ENCODE measurements around the gene BLOC1S3.

Gene BLOC1S3

GRCh38 chr19:45141203-45141900 is 37.2 kb upstream of the BLOC1S3 start:
- no peak overlapping the region for H3K4me3 ChIP-seq (ENCODE audit: low read depth, low read length)
- no peak for TF ChIP-seq CTCF (IDR thresholded peaks at IDR 0.05; ENCODE audit: control insufficient read depth, extremely low read depth, insufficient read depth)
- DNase-seq (ENCODE audit: low read depth), result no peak

DNA sequence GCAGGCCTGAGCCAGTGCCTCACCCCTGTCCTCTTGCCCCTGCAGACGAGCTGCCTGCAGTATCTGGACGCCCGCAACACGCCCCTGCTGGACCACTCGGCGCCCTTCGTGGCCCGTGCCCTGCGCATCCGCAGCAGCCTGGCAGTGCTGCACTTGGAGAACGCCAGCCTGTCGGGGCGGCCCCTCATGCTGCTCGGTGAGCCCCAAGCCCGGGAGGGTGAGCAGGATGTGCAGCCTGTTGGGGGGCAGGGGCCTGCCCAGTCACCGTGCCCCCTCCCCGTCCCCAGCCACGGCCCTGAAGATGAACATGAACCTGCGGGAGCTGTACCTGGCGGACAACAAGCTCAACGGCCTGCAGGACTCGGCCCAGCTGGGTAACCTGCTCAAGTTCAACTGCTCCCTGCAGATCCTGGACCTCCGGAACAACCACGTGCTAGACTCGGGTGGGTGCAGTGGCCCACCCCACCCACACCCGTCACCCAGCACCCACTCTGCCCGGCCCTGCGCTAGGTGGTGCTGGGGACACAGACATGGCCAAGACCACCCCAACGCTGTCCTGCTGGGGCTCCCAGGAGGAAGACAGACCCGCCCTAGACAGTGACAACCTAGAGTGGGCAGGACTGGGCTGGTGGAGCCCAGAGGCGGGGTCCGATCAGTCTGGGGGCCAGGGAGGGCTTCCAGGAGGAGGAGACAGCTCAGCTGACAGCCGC is 36.4 kb upstream of the BLOC1S3 start:
- no peak overlapping the region for H3K4me3 ChIP-seq (ENCODE audit: low read depth, low read length)
- no peak for TF ChIP-seq CTCF (IDR thresholded peaks at IDR 0.05; ENCODE audit: control insufficient read depth, extremely low read depth, insufficient read depth)
- DNase-seq (ENCODE audit: low read depth), result no peak

GRCh38 chr19:45142726-45143110 is 35.9 kb upstream of the BLOC1S3 start:
- no peak for DNase-seq (ENCODE audit: low read depth)
- TF ChIP-seq CTCF (IDR thresholded peaks at IDR 0.05; ENCODE audit: control insufficient read depth, extremely low read depth, insufficient read depth), result no peak
- H3K4me3 ChIP-seq (ENCODE audit: low read depth, low read length), result no peak overlapping the region

DNA sequence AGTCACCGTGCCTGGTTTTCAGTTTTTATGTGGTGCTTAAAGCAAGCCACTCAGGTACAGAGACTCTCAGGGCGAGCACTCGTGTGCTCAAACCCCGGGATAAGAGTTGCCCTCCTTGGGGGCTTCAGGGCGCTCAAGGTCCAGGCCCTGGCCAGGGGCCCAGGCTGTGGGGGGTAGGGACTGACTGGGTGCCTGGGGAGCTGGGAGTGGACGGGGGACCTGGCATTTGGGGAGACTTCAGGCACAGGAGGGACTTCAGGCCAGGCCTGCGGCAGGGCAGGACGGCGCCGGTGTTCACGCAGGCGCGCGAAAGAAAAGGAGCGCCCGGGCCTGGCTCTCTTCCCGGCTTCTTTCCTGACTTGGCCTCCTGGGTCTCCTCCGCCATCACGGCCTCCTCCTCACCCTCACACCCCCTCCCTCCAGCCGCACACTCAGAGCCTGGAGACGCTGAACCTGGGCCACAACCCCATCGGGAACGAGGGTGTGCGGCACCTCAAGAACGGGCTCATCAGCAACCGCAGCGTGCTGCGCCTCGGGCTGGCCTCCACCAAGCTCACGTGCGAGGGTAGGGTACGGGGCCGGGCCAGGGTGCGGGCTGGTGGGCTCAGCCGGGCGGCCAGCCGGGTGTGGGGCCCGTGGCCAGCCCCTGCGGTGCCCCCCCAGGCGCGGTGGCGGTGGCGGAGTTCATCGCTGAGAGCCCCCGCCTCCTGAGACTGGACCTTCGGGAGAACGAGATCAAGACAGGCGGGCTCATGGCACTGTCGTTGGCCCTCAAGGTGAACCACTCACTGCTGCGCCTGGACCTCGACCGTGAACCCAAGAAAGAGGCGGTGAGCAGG is 33.9 kb upstream of the BLOC1S3 start:
- no peak overlapping the region for H3K4me3 ChIP-seq (ENCODE audit: low read depth, low read length)
- TF ChIP-seq CTCF (IDR thresholded peaks at IDR 0.05; ENCODE audit: control insufficient read depth, extremely low read depth, insufficient read depth), result no peak
- DNase-seq (ENCODE audit: low read depth), result no peak

DNA sequence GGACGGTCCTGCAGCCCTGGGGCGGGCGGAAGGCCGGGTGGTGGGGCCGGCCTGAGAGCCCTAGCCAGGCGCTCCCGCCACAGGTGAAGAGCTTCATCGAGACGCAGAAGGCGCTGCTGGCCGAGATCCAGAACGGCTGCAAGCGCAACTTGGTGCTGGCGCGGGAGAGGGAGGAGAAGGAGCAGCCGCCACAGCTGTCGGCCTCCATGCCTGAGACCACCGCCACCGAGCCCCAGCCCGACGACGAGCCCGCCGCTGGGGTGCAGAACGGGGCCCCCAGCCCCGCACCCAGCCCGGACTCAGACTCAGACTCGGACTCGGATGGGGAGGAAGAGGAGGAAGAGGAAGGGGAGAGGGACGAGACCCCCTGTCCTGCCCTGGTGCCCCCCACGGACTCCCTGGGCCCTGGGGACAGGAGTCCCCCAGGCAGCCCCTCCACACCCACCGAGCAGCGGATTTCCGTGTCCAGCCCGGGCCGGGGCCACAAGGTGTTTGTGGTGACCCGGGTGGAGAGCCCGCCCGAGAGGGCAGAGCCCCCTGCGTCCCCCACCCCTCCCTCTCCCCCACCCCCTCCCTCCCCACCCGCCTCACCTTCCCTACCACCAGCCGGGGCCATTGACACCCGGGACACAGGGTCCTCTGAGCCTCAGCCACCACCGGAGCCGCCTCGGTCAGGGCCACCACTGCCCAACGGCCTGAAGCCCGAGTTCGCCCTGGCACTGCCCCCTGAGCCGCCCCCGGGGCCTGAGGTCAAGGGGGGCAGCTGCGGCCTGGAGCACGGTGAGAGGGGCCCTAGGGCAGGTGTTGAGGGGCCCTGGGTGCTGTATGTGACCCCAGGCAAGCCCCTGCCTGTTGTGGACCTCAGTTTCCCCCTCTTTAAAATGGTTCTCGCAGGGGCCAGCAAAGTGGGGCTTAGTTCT is 33.1 kb upstream of the BLOC1S3 start:
- DNase-seq (ENCODE audit: low read depth), result no peak
- no peak overlapping the region for H3K4me3 ChIP-seq (ENCODE audit: low read depth, low read length)

More for the DNA sequence above, 33.1 kb upstream of the BLOC1S3 start:
- TF ChIP-seq CTCF (IDR thresholded peaks at IDR 0.05; ENCODE audit: control insufficient read depth, extremely low read depth, insufficient read depth), result no peak

All from LNCaP clone FGC (cell line).